ENCODE data around the gene CORO6.

The CORO6 gene

GRCh38 chr17:29591146-29591736, 31.5 kb downstream of the CORO6 start:
- DNase-seq (ENCODE audit: low read depth in 3 of 3) = no peak

- no peak for DNase-seq (ENCODE audit: low read depth in 3 of 3)
These were observed 32.1 kb downstream of the CORO6 start for GRCh38 chr17:29590411-29591145.

DNA sequence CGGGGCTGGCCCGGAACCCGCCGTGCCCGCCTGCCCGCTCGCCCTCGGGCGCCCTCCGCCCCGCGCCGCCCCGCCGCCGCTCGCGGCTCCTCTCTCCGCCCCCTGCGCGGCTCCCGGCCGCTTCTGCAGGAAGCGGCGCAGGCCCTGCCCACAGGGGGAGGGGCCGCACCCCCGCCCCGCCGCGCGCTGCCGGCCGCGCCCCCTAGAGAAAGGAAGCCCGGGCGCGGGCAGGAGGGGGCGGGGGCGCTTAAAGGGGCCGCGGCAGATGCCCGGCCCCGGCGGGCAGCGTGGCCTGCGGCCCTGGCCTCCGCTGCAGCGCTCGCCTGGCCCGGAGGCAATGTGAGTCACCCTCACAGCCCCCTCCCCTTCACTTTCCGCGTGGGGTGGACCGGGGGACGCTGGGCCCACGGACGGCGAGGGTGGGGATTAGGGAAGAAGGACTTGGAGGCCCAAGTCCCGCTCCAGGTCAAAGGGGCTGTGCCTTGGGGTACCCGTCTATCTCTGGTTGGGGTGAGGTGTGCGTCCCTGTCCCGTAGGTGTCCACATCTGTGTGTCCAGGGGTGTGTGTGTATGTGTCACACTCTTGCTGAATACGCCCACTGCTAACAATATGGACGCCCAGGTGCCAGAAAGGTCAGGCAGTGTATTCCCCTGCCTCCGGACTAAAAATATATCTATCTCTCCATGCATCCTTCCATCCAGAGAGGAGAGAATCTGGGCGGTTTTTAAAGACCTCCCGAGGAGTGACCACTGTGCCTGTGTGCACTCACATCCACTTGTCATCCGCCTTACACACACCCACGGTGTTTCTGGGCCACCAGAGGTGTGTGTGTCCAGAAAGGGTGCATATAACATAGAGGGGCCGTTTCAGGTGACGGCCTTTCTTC, 32.9 kb downstream of the CORO6 start, which contains the start of gene GIT1:
TSS of gene GIT1 (minus strand) at position 125 of the 887 bp plus-strand sequence. CDS start 270 bp downstream, outside the sequence.
- peak in 2 of 3 donors; percentile 69 to 79 for DNase-seq (ENCODE audit: low read depth in 3 of 3)

DNA sequence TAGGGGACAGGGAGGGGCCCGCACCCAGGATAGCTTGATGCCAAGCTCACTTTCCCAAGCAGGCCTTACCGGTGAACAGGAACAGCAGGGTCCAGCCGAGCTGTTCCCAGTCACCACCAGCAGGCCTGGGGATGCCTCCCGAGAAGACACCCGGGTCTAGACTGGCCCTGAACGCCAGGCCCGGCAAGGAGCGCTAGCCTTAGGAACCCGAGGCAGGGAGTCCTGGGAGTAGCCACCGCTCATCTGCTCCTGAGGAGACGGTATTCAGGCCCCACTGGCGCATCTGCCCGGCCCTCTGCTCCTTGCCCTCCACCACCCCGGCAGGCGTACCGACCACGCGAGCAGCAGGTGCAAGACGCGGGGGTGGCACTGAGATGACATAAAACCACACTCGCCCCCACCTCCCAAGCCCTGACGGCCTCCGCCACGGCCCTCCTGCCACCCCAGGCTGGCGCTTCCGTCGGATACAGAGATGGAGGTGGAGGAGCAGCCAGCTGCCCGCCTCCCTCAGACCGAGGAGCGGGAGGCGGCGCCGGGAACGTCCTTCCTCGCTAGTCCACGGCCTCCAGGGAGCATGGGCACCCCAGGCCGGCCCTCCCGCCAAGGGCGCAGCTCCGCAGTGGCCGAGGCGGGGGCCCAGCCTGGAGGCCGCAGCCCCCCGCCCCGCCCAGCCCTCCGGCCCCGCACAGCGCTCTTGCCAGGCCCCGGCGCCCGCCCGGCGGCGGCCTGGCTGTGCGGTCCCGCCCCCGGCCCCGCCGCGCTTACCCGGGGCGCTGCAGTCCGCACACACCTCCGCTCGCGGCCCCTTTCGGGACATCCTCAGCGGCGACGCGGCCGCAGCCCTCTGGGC, 33.9 kb downstream of the CORO6 start:
- DNase-seq (ENCODE audit: low read depth in 3 of 3) = no peak

- DNase-seq (ENCODE audit: low read depth in 3 of 3) = no peak
These were observed 34.6 kb downstream of the CORO6 start for GRCh38 chr17:29588017-29588561.

- DNase-seq (ENCODE audit: low read depth in 3 of 3) = no peak
These were observed 35.1 kb downstream of the CORO6 start for GRCh38 chr17:29587591-29587990.

GRCh38 chr17:29586676-29587469, 35.8 kb downstream of the CORO6 start:
- DNase-seq (ENCODE audit: low read depth in 3 of 3) = no peak

- DNase-seq (ENCODE audit: low read depth in 3 of 3) = no peak
These were observed 37.5 kb downstream of the CORO6 start for GRCh38 chr17:29585080-29585751.

DNA sequence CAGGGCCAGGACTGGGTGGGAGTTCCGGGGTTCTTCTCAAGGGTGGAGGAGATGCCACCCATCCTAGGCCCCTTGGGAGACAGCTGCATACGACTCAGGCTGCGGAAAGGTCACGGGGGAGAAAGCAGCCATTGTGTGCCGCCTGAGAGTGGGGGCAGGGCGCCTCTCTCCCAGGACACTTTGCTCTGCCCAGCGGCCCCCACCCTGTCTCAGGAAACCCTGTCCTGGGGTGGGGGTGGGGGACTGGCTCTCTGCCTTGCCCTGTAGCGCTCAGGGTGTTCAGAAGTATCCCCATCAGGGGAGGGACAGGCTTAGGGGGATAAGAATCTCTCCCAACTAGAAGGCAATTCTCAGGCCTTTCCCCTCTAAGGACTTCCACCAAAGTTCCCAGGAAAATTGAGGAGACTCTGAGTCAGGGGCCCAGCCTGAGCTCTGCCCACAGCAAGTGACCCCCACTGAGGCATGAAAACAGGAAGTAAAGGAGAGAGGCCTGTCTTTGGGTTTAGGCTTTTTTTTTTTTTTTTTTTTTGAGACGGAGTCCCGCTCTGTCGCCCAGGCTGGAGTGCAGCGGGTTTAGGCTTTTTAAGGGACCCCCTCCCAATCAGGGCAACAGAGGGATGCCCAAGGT, 38.1 kb downstream of the CORO6 start:
- DNase-seq (ENCODE audit: low read depth in 3 of 3) = no peak

DNA sequence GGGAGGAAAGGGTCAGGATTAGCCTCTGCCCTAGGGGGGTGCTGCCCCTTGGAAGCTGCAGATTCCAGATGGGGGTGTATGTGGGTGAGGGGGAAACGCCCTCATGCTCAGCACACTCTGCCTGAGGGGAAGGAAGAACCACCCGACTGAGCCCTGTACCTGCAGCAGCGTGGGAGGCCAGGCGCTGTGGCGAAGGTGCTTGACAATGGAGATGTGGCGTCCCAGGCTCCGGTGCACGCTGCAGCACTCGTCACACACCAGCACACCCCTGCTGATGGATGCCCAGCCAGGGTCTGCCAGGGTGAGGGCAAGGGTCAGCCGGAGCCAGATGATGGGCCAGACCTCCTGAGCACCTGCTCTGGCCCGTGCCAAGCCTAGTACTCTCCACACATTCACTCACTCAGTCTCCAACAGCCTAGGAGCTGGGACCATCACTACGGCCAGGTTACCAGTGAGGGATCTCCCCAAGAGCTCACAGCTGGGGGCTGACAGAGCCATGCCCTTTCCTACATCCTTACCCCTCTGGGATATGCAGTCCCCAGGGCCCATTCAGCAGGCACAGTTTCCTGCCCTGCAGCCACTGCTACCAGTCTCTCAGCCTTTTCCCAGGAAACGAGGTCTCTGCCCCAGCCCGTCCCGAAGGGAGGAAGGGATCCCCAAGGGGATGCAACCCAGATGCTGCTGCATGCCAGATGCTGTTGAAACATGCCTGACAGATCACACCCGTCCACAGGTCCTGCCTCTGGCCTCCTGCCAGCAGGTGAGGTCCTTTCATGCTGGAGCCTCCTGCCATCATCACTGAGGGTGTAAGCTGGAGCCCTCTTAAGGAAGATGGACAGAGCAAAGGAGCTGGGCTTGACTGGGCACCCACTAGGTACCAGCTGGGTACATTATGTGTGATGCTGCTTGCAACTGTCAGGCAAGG, 39.1 kb downstream of the CORO6 start:
- DNase-seq (ENCODE audit: low read depth in 3 of 3) = no peak

- no peak for DNase-seq (ENCODE audit: low read depth in 3 of 3)
These were observed 39.9 kb downstream of the CORO6 start for GRCh38 chr17:29582772-29583171.

GRCh38 chr17:29582254-29582765, 40.4 kb downstream of the CORO6 start:
- no peak for DNase-seq (ENCODE audit: low read depth in 3 of 3)

GRCh38 chr17:29581583-29582253, 41.0 kb downstream of the CORO6 start:
- no peak for DNase-seq (ENCODE audit: low read depth in 3 of 3)

- peak; percentile 80 to 84 (median 83) for DNase-seq (ENCODE audit: low read depth in 3 of 3)
These were observed 42.6 kb downstream of the CORO6 start for GRCh38 chr17:29579866-29580771.

DNA sequence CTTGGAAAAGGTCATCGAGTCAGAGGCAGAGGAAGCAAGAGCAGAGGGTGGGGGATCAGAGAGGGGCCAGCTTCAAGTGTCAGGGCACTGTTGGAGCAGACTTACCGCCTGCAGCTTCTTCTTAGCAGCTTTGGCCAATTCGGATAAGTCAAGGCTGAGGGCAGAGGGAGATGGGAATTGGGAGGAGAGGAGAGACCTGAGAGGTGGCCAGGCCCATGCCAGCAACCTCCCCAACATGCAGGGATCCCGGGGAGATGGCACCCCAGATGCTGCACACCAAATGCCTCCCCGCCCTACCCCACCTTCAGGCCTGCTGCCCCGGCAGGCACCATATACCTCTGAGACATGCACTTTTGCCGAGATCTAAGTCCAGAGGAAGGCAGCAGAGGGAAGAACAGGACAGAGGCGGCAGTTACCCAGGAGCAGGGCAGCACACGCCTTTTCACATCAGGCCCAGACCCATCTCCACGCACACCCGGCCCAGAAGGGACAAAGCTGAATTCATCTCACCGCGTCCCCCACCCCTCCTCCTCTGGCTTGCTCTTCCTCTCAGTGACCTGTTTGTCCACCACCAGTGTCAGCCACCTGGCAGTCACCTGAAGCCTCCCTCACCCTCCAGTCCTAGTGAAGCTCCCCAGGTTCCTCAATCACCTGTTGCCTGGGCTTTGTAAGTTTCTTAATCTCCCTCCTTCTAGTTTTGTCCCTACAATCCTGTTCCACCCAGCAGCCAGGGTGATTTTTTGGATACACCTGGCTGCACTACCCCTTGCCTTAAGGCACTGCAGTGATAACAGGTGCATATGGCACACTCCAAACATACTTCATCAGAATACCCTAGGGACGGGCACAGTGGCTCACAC, 43.9 kb downstream of the CORO6 start:
- DNase-seq (ENCODE audit: low read depth in 3 of 3) = no peak

Data from stimulated activated CD4-positive, alpha-beta T cell treated with anti-CD3 and anti-CD28 coated beads, TNF-alpha, amount 100 ng/mL, for 48 hours (primary cell).